ENCODE data around the gene VPS51. TPM values are rescaled to one million over a fixed set of nuclear protein-coding genes. Genes with fewer than 3 reads are reported as not detected.

The VPS51 gene
- total RNA-seq, result 131 TPM

- DNase-seq (ENCODE audit: low spot score), result peak; percentile 91
These were observed at the start of gene VPS51 for GRCh38 chr11:65095974-65096806. Gene VPS51, plus strand, starts transcription at chr11:65096214. Its CDS starts 37 bp downstream, at chr11:65096251.

GRCh38 chr11:65047581-65048422 lies 48.2 kb upstream of the VPS51 start:
- DNase-seq (ENCODE audit: low spot score), result no peak

- DNase-seq (ENCODE audit: low spot score), result no peak
These were observed 44.6 kb upstream of the VPS51 start for GRCh38 chr11:65051398-65051858.

DNA sequence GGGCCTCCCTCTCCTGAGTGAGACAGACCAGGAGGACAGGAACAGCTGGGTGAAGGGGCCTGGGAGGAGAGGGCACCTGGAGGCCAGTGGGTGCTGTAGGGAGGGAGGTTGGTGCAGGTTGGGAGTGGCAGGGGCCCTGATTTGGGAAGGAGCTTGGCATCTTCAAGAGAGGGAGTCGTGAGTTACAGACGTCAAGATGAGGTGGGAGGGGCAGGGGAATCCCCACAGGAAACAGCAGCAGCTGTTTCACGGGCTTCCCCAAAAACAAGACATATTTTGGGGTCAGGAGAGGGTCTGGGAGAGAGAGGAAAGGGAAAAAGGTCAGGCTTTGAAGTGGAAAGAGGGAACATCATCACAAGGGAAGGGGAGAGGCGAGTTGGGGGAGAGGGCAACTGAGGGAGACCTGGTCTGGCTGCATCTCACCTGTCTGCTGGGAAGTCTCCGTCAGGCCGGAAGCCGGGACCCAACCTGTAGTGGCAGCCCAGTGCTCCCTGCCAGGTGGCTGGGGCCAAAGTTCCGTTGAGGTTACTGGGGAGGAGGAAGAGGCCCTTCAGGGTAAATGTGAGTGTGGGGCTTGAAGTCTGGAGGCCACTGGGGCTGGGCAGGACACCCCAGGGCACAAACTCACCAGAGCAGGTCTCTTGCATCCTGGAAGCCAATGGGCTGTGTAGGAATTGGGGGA lies 42.0 kb upstream of the VPS51 start:
- DNase-seq (ENCODE audit: low spot score), result no peak

DNA sequence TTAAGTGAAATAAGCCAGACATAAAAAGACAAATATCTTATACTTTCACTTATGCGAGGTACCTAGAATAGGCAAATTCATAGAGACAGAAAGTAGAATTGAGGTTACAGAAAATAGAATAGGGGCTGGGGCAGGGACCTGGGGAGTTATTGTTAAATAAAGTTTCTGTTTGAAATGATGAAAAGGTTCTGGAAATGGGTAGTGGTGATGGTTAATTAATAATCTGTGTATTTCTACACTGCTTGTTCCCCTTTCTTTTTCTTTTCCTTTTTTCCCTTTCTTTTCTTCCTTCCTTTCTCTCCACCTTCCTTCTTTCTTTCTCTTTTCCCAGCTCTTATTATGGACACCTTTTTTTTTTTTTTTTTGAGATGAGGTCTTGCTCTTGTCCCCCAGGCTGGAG lies 40.5 kb upstream of the VPS51 start:
- DNase-seq (ENCODE audit: low spot score), result no peak

DNA sequence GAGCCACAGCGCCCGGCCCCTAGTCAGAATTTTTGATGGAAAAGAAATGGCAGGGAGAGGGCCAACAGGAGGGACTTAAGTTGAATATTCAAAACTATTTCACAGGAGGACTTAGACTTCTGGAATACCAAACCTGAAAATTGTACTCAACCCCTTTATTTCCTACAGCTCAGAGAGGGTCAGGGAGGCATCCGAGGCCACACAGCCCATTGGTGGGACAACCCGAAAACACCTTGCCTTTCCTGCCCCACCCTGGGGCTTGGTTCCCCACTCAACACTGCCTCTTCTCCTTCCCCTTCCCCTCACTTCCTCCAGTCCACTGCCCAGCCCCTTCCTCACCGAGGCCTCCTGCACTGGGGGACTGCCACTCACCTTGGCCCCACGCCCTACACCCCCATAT lies 39.0 kb upstream of the VPS51 start:
- no peak for DNase-seq (ENCODE audit: low spot score)

DNA sequence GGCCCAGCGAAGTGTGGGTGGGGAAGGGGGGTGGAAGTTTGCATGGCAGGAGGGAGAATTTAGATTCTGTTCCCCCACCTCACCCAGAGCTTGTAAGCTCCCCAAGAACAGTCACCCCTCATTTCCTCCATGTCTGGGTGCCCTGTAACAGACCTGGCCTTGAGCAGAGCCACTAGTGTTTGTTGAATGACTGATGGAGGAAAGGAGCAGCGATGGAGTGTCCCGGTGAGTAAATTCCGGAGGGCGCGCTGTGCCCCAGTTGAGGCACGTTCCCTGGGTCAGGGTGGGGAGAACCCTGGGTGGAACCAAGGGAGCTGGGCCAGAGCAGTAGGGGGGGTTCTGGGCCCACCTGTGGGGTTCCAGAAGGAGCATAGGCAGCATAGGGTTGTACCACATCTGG lies 38.5 kb upstream of the VPS51 start:
- DNase-seq (ENCODE audit: low spot score), result no peak

DNA sequence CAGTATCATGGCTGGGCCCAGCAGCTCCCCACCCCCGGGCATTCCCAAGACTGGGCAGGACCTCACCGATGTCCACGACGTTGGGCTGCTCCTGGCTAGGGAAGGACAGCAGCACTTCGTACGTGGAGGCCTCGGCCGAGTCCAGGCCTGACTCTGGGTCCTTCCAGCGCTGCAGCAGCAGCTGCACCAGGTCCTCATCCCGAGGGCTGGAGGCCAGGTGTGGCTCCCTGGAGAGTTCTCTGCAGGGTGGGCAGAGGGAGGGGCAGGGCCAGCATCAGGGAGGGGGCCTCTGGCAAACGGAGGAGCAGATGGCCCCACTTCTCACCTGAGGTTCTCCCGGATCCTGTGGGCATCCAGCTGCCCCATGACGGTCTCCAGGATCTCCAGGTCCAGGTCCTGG lies 38.0 kb upstream of the VPS51 start:
- DNase-seq (ENCODE audit: low spot score), result no peak

DNA sequence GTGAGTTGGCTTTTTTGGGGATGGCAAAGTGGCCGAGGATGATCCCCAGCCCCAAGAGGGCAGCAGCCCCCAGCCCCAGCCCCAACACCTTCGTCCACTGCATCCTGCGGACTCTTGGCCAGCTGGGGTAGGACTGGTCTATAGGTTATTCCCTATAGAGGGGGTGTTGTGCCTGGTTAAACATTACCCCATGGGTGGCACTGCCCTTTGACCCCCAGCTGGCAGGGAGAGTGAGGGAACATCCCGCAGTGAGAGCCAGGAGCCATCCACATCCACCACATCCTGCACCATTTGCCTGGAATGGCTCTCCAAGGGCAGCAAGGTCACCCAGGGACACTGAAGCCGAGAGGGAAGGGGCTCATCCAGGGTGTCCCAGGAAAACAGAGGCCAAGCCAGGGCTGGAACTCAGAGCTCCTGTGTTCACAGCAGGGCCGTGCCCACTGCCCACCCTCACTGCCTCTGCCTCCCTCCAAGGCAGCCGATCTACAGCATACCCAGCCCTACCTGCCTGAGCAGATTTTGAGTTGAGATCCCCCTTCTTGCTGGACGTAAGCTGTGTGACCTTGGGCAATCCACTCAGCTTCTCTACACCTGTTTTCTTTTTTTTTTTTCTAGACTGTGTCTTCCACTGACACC lies 37.5 kb upstream of the VPS51 start, which contains the start of gene NAALADL1:
Gene NAALADL1 (minus strand): TSS at position 135 of the 636 bp plus-strand sequence. CDS start 32 bp downstream, at position 103.
- no peak for DNase-seq (ENCODE audit: low spot score)

DNA sequence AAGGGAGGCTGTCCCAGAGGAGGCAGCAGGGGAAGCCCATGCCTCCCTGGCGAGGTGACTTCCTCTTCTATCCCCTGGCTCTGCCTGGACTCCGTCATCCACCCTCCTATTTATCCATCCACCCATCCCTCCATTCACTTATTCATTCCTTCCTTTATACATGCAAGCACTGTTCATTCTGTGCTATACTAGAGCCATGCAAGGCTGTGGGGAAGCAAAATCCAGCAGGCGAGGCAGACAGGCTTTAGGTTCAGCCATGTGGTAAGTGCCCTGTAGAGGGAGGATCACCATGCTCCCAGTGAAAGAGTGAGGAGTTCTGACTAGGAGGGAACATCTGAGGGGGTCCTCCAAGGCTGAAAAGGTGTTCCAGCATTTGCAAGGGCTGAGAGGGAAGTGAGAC lies 36.5 kb upstream of the VPS51 start:
- no peak for DNase-seq (ENCODE audit: low spot score)

GRCh38 chr11:65059959-65060824 lies 35.8 kb upstream of the VPS51 start:
- DNase-seq (ENCODE audit: low spot score), result no peak

DNA sequence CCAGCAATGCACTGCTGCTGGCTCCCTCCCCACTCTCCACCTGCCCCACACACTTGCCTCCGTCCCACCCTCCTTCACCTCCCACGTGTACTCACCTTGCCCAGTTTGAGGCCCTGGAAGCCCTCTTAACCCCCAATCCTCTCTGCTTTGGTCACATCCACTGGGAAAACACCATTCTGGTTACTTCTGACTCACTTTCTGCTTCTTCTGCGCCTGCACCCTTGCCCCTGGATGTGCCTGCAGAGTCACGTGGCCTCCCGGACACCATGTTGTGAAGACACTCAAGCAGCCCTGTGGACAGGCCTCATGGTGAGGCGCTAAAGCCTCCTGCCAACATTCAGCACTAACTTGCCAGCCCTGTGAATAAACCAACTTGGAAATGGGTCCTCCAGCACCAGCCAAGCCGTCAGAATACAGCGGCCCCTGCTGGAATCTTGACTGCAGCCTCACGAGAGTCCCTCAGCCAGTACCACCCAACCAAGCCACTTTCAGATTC lies 35.1 kb upstream of the VPS51 start:
- DNase-seq (ENCODE audit: low spot score), result no peak

DNA sequence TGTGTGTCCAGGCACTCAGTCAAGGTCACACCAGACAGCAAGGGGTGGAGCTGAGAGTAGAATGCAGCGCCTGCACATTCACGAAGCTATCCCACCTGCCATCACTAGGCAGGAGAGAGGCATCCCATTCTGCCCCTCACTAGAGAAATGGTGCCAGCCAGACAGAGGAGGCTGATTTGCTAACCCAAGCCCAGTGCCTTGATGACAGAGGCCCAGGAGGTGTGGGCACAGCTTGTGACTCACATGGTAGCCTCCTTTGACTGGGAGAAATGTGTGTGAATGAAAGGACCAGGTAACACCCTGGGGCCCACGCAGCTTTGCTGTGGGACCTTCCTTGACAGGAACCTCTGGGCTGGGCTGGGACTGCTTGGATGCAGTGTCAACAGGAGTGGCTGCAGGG lies 32.5 kb upstream of the VPS51 start:
- no peak for DNase-seq (ENCODE audit: low spot score)

GRCh38 chr11:65064847-65065240 lies 31.2 kb upstream of the VPS51 start:
- no peak for DNase-seq (ENCODE audit: low spot score)

GRCh38 chr11:65065851-65066250 lies 30.2 kb upstream of the VPS51 start:
- DNase-seq (ENCODE audit: low spot score), result no peak

GRCh38 chr11:65066315-65066714 lies 29.7 kb upstream of the VPS51 start:
- no peak for DNase-seq (ENCODE audit: low spot score)

GRCh38 chr11:65066805-65067291 lies 29.2 kb upstream of the VPS51 start:
- no peak for DNase-seq (ENCODE audit: low spot score)

DNA sequence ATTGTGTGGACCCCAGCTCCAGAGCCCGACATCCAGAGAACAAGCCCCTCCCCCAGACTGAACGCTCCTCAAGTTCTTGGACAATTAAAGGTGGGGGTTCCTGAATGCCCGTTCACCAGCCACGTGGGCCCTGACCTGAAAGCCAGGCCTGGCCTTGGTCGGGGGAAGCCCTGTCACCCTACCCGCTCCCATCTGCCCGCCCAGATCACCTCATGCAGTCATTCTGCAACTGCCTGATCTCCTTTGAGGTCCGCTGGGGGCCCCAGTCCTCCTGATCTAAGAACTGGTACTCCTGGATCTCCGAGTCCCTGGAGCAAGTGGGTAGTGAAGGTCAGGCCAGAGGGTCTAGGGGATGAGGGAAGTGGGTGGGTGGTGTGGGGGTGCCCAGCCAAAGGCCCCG lies 28.6 kb upstream of the VPS51 start:
- no peak for DNase-seq (ENCODE audit: low spot score)

DNA sequence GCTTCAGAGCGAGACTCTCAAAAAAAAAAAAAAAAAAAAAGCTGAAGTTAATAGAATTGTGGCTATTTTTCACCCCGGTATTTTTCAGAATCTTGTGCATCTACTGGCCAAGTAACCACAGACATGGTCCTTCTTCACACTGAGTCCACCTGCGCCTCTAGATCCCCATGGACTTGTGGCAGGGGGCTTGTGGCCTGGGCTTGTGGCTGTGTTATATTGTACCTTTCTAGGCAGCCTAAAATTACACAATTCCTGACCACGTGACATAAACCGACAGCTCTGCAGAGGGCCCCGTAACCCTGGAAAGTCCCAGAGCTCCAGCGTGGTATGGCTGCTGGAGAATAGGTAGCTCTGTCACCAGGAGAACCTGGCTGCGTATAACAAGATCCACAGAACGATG lies 26.8 kb upstream of the VPS51 start:
- no peak for DNase-seq (ENCODE audit: low spot score)

DNA sequence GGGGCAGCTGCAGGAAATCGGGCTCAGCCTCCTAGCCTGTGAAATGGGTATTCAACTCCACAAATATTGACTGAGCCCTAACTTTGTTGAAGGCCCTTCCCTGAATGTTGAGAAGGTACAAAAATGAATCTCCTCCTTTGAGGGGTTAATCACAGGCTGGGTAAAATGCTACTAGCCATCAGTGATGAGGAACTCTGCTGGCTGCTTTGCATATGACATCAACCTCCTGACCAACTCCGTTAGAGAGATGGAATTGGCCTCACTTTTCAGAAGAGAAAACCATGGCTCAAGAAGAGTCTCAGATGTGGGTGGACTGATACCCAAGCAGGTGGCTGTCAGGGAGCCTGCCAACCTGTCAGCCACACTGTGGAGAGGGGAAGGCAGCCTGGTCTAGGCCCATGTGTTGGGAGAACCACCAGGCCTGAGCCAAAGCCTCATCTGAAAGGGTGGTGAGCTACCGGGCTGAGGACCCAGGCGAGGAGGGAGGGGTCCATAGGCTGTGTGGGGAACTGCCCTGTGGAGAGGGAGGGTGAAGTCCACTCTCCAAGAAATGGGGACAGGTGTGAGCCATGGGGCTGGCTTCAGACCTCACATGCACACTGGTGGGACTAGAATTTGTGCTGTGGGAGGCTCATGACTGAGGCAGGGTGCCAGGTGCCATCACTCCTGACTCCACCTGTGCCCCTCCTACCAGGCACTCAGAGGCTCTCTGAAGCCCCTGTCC lies 23.9 kb upstream of the VPS51 start:
- no peak for DNase-seq (ENCODE audit: low spot score)
